ENCODE results near the gene MYO16.

DNA sequence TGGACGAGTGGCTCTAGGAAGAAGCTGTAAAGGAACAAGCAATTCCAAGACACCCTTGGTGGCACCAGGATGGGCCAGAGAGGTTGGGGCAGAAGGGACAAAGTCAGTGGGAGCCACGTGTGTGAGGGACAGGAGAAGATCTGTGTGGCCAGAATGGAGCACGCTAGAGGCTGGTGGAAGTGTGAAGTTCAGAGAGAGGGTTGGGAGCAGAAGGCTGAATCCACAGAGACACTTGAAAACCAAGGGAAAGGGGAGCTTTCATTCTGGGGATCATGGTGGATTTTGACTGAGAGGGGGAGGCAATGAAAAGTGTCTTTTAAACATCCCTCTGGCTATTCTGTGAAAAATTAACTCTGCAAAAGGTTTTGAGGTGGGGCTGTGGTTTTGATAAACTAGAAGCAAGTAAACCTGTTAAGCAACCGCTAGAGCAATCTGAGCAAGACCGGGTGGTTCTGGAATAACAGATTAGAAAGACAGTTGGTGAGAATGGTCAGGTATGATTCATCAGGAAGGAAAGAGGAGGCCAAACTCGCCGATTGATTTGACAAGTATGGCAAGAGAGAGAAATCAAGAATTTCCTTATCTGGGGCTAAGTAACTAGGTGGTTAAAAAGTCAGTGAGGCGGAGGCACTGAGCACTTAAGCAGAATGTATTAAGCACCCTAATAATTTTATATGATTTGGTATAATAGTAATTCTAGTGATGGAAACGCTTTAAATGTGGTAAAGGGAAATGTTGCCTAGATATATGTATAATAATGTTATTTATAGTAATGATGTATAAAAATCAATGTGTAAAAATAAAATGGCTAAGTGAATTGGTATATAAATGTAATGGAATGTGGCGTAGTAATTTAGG is 140.0 kb downstream of the MYO16 start:
- no peak for TF ChIP-seq RBAK (tag by site-specific recombination; IDR thresholded peaks at IDR 0.05)
- TF ChIP-seq, protein P1, sequence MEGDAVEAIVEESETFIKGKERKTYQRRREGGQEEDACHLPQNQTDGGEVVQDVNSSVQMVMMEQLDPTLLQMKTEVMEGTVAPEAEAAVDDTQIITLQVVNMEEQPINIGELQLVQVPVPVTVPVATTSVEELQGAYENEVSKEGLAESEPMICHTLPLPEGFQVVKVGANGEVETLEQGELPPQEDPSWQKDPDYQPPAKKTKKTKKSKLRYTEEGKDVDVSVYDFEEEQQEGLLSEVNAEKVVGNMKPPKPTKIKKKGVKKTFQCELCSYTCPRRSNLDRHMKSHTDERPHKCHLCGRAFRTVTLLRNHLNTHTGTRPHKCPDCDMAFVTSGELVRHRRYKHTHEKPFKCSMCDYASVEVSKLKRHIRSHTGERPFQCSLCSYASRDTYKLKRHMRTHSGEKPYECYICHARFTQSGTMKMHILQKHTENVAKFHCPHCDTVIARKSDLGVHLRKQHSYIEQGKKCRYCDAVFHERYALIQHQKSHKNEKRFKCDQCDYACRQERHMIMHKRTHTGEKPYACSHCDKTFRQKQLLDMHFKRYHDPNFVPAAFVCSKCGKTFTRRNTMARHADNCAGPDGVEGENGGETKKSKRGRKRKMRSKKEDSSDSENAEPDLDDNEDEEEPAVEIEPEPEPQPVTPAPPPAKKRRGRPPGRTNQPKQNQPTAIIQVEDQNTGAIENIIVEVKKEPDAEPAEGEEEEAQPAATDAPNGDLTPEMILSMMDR (tag by site-specific recombination; IDR thresholded peaks at IDR 0.05), result no peak
- TF ChIP-seq OSR2 (tag by site-specific recombination; IDR thresholded peaks at IDR 0.05), result no peak
- no peak for TF ChIP-seq ZNF660 (tag by site-specific recombination; IDR thresholded peaks at IDR 0.05)
- no peak for TF ChIP-seq ZNF433 (tag by site-specific recombination; IDR thresholded peaks at IDR 0.05; ENCODE audit: low read depth)
- no peak for TF ChIP-seq ZNF549 (tag by site-specific recombination; IDR thresholded peaks at IDR 0.05)
- TF ChIP-seq, protein P2, sequence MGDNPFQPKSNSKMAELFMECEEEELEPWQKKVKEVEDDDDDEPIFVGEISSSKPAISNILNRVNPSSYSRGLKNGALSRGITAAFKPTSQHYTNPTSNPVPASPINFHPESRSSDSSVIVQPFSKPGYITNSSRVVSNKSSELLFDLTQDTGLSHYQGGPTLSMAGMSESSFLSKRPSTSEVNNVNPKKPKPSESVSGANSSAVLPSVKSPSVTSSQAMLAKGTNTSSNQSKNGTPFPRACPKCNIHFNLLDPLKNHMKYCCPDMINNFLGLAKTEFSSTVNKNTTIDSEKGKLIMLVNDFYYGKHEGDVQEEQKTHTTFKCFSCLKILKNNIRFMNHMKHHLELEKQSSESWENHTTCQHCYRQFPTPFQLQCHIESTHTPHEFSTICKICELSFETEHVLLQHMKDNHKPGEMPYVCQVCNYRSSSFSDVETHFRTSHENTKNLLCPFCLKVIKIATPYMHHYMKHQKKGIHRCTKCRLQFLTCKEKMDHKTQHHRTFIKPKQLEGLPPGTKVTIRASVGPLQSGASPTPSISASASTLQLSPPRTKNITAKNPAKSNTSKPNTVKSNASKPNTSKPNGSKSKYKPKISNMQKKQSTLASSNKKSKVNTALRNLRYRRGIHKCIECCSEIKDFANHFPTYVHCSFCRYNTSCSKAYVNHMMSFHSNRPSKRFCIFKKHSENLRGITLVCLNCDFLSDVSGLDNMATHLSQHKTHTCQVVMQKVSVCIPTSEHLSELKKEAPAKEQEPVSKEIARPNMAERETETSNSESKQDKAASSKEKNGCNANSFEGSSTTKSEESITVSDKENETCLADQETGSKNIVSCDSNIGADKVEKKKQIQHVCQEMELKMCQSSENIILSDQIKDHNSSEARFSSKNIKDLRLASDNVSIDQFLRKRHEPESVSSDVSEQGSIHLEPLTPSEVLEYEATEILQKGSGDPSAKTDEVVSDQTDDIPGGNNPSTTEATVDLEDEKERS (tag by site-specific recombination; IDR thresholded peaks at IDR 0.05), result no peak

All from HEK293 (cell line).